Gastrocnemius medialis (tissue), 4 donors: ENCODE data around the gene DOCK4.

ENCODE experiments used
- POLR2A ChIP-seq, 2 donors: fragments of 450-650 bp; IDR thresholded peaks; one replicate each; pipeline ENCODE4 v1.6.1; 2017; ENCODE audit warnings: antibody characterized with exemption in 2 of 2, mild to moderate bottlenecking in 2 of 2, moderate library complexity in 2 of 2
- TF ChIP-seq, protein P1 (sequence below), 5 experiments: fragments of 450-650 bp in 3 of 5; fragments of 200-600 bp in 2 of 5; sonication (generic) in 2 of 5; IDR thresholded peaks in 4 of 5; conservative IDR thresholded peaks in 1 of 5; 1 replicate in 4 of 5; 2 replicates in 1 of 5; pipeline ENCODE4 v1.5.1; 2016 to 2019; ENCODE audit warnings: antibody characterized with exemption in 5 of 5, mild to moderate bottlenecking in 3 of 5, moderate library complexity in 3 of 5

DNA sequence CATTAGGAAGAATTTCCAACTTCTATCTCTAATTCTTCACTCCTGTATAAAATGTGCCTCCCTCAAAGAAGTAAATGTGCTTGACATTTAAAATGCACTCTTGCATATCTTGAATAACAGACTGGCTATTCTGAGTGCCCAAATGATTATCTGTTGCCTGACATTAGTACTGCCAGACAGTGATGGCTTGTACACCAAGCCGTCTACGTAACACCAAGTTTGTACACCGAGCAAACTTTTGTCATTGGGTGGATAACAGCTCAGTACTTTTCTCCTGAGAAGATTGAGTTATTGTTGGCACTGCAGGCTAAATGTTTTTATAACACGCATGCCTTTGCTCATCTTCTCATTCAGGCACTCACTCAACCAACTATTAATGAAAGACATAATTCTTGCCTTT lies 137.2 kb downstream of the DOCK4 start:
- TF ChIP-seq, protein P1, sequence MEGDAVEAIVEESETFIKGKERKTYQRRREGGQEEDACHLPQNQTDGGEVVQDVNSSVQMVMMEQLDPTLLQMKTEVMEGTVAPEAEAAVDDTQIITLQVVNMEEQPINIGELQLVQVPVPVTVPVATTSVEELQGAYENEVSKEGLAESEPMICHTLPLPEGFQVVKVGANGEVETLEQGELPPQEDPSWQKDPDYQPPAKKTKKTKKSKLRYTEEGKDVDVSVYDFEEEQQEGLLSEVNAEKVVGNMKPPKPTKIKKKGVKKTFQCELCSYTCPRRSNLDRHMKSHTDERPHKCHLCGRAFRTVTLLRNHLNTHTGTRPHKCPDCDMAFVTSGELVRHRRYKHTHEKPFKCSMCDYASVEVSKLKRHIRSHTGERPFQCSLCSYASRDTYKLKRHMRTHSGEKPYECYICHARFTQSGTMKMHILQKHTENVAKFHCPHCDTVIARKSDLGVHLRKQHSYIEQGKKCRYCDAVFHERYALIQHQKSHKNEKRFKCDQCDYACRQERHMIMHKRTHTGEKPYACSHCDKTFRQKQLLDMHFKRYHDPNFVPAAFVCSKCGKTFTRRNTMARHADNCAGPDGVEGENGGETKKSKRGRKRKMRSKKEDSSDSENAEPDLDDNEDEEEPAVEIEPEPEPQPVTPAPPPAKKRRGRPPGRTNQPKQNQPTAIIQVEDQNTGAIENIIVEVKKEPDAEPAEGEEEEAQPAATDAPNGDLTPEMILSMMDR (IDR thresholded peaks at IDR 0.05 in 4 of 5, conservative IDR thresholded peaks at IDR 0.05 in 1 of 5) = no peak
- TF ChIP-seq POLR2A (IDR thresholded peaks at IDR 0.05) = no peak
